ENCODE measurements around the gene RPL18.
"Not testable (repeated sequence)": the region's sequence is repeated elsewhere in the genome, so short reads cannot be mapped to it uniquely, and the experiment has no call there.

RPL18 gene

GRCh38 chr19:48644355-48644754 is 25.4 kb upstream of the RPL18 start:
- no peak for DNase-seq

GRCh38 chr19:48642862-48643261 is 23.9 kb upstream of the RPL18 start:
- DNase-seq = no peak

GRCh38 chr19:48641850-48642249 is 22.9 kb upstream of the RPL18 start:
- DNase-seq = no peak

GRCh38 chr19:48639483-48640375 is 20.8 kb upstream of the RPL18 start:
- no peak for DNase-seq

GRCh38 chr19:48638831-48639381 is 19.9 kb upstream of the RPL18 start:
- DNase-seq = no peak

- peak; percentile 87 to 92 for DNase-seq
These were observed 19.2 kb upstream of the RPL18 start for GRCh38 chr19:48637948-48638830.

- peak; percentile 100 for DNase-seq
These were observed 18.5 kb upstream of the RPL18 start for GRCh38 chr19:48637449-48637947.

- peak; percentile 60 to 84 for DNase-seq
These were observed 18.0 kb upstream of the RPL18 start, which contains the start of gene DBP for GRCh38 chr19:48636859-48637448. Gene DBP, minus strand, starts transcription at chr19:48637379. Its CDS starts 385 bp downstream, at chr19:48636994.

GRCh38 chr19:48635966-48636858 is 17.2 kb upstream of the RPL18 start:
- DNase-seq = peak in 1 of 2 experiments; percentile 42

GRCh38 chr19:48635263-48635965 is 16.4 kb upstream of the RPL18 start:
- peak; percentile 35 to 66 for DNase-seq

- peak; percentile 95 to 96 for DNase-seq
These were observed 15.7 kb upstream of the RPL18 start for GRCh38 chr19:48634424-48635262.

- no peak for DNase-seq
These were observed 15.0 kb upstream of the RPL18 start for GRCh38 chr19:48634036-48634342.

- DNase-seq = no peak
These were observed 14.4 kb upstream of the RPL18 start for GRCh38 chr19:48633148-48634035.

- DNase-seq = no peak
These were observed 13.7 kb upstream of the RPL18 start for GRCh38 chr19:48632692-48633147.

GRCh38 chr19:48632286-48632685 is 13.3 kb upstream of the RPL18 start:
- not testable (repeated sequence) for DNase-seq

- DNase-seq = no peak
These were observed 12.2 kb upstream of the RPL18 start for GRCh38 chr19:48631225-48631624.

- DNase-seq = no peak
These were observed 11.5 kb upstream of the RPL18 start for GRCh38 chr19:48630296-48631063.
